GM18526 (cell line): ENCODE measurements around the gene ASTL.

Source experiments
- POLR2A ChIP-seq: IDR thresholded peaks from 3 replicates; pipeline ENCODE4 v1.6.1; 2011; ENCODE audit not compliant: insufficient read length; ENCODE audit errors: extremely low read depth

Gene ASTL

DNA sequence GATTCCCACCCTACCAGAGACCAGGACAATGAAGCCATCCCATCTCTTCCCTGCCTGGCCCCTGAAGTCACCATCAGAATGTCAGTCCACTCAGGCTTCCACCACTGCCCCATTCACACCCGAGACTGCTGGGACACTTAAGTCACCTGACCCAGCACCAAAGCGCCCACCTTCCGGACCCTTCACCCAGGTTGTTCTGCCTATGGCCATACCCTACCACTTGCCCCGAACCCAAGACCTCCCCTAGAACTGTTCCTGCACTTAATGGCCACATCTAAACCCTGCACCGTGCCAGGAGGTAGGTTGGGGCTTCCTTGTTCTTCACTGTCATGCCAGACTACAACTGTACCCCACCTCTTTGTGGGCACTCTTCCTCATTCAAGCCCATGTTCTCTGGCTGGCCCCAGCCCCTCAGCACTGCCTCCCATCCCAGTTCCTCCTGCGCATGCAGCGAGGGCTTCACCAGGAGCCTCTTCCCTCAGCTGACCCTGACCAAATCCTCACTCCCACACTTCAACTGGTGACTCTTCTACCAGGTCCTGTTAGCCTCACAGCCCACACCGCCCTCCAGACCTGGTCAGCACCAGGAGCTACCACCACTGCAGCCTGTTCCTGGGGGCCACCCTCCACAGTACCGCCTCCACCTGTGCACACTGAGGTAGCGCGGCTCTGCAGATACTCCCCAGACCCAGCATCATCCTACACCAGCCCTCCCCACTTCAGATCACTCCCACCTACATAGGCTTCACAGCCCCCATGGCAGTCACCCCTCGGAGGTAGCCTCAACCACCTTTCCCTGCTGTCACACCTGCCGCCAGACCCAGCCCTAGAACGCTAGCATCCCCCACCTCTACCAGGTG, 13.7 kb downstream of the ASTL start:
- TF ChIP-seq POLR2A = no peak

- TF ChIP-seq POLR2A = no peak
These were observed 14.4 kb downstream of the ASTL start for GRCh38 chr2:96123936-96124335.

- no peak for TF ChIP-seq POLR2A
These were observed 15.0 kb downstream of the ASTL start for GRCh38 chr2:96123290-96123689.

DNA sequence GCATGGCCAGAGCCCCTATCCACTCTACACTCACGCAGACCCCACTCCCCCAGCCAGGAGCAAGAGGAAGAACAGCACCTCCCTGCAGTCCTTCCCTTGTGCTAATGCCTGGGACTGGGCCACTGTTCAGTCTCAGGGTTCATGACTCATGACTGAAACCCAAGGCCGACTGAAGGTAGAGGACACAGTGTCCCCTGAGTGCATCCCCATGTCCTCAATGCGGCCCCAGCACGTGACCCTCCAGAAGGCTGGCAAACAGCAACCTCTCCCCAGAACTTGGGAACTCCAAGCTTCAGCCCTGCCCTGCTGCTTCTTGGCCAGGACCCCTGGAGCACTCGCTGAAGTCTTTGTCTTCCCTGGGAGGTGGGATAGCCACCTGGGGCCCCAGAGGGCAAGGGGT, 15.9 kb downstream of the ASTL start:
- no peak for TF ChIP-seq POLR2A

DNA sequence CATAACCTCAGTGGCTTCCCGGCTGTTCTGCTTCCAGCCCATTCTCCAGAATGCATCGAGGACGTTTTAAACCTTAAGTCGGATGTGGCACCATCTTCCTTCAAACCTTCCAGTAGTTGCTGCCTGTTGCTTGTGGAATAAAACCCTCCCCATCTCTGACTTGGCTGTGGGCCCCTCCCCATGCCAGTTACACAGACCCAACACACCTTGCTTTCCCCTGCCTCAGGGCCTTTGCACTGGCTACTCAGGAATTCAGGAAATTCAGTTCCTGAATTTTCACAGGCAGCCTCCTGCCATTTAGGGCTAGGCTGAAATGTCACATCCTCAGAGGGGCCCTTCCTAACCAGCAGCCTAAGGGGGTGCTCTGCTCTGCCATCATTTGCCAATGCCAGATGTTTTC, 16.9 kb downstream of the ASTL start:
- no peak for TF ChIP-seq POLR2A

DNA sequence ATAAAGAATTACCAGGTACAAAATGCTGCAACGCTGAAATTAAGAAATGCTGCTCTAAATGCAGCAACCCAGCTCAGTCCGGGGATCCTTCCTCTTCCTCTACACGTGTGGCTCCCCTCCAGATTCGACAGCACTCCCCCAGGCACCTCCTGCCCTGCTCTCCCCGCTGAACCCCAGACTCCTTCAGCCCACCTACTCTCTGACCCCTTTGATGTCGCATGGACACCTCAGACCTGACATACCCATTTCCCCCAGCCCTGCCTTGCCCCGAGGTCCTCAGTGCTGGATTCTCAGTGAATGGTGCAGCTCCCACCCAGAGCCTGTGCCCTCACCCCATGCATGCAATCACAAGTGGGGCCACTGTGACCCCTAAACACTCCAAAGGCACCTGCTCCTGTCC, 17.3 kb downstream of the ASTL start:
- TF ChIP-seq POLR2A = no peak

- no peak for TF ChIP-seq POLR2A
These were observed 18.1 kb downstream of the ASTL start for GRCh38 chr2:96120091-96120720.

DNA sequence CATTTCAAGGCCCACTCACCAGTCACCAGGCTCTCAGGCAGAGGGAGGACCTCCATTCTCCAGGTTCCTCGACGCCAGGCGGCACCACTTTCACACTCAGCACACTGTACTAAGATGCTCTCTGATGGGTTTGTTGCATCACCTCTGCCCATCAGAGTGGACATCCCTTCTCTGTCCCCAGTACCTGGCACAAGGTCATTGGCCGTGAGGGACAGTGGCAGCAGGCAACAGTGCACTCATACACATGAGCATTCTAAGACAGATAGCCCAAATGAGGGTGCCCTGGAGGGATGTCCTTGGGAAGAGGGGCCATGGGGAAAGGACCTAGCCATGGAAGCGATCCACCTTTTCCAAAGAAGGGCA, 18.9 kb downstream of the ASTL start:
- TF ChIP-seq POLR2A = no peak

DNA sequence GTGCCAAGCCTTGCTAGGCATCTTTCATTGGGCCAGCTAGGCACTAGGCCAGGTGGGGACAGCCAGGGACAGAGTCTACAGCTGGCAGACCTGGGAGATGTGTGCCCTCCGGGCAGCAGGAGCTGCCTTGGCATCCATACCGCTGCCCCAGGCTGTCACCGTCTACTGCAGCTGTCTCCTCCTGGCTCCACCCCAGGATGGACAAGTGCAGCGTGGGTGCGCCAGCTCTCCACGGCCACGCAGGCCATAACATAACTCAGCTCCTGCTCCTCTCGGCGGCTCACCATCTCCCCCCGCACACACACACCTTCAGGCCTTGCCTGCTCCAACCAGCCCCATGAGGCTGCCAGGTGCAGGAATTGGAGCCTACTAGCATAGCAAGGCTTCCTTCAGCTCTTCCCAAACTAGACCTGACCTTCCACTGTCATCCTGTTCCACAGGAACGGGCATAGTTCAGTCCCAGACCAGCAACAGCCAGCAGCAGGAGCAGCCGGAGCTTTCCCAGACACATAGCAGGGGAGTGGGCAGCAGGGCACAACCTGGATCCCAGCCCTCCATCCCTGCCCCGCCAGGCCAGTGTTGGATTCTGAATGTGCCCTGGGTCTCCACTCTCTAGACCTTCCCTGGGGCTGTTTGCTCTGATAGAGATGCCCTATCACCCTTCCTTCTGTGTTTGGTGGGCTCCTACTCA, 19.5 kb downstream of the ASTL start:
- no peak for TF ChIP-seq POLR2A

- no peak for TF ChIP-seq POLR2A
These were observed 20.4 kb downstream of the ASTL start for GRCh38 chr2:96117701-96118588.

- no peak for TF ChIP-seq POLR2A
These were observed 21.3 kb downstream of the ASTL start for GRCh38 chr2:96116879-96117533.

DNA sequence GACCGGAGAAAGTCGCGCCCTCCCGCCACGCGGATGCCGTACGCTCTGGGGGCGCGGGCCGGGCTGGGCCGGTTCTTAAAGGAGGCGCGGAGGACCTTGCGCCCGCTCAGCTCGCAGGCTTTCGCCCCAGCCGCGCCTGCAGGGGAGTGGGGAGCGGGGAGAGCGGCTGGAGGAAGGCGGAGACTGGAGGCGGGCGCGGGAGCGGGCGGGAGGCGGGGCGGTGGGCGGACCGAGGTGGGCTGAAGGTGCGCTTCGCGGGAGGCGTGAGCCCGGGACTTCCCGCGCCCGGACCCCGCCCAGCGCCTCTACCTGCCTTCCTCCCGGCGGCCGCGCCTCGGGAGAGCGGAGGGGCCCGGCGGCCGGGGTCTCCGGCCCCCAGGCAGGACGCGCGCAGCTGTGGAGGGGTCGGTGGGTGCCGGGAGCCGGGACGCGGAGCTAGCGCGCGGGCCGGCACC, 21.9 kb downstream of the ASTL start, which contains the start of gene ADRA2B:
TSS of gene ADRA2B (minus strand) at position 148 of the 455 bp plus-strand sequence. CDS start 422 bp downstream, outside the sequence.
- TF ChIP-seq POLR2A = no peak

- TF ChIP-seq POLR2A = no peak
These were observed 22.5 kb downstream of the ASTL start for GRCh38 chr2:96115631-96116423.
